Smooth muscle cell (in vitro differentiated cells): Measurements from ENCODE around the gene DRG2. TPM values are rescaled to one million over a fixed set of nuclear protein-coding genes. Genes with fewer than 3 reads are reported as not detected.

Experiments used
- DNase-seq: peaks from one replicate; lab custom pipeline; 2025; ENCODE audit not compliant: unreplicated experiment; lab: John Stamatoyannopoulos, UW
- H2AFZ ChIP-seq: fragments of 200-600 bp; sonication (generic); 2 replicates; pipeline ENCODE4 v1.6.0; 2016; ENCODE audit warnings: antibody characterized with exemption, low read depth, mild to moderate bottlenecking
- H3F3A ChIP-seq: fragments of 200-600 bp; sonication (generic); 2 replicates; pipeline ENCODE4 v1.6.0; 2017; ENCODE audit warnings: antibody characterized with exemption, low read depth
- H3K27ac ChIP-seq: fragments of 200-600 bp; sonication (generic); 2 replicates; pipeline ENCODE4 v1.5.1; 2016; ENCODE audit warnings: low read depth, mild to moderate bottlenecking
- H3K27me3 ChIP-seq: fragments of 200-600 bp; sonication (generic); 2 replicates; pipeline ENCODE4 v1.6.1; 2016; ENCODE audit warnings: low read depth, mild to moderate bottlenecking
- H3K36me3 ChIP-seq: fragments of 200-600 bp; sonication (generic); 2 replicates; pipeline ENCODE4 v1.5.1; 2016; ENCODE audit warnings: low read depth
- H3K4me1 ChIP-seq: fragments of 200-600 bp; sonication (generic); 2 replicates; pipeline ENCODE4 v1.5.1; 2016; ENCODE audit warnings: low read depth
- H3K4me2 ChIP-seq: fragments of 200-600 bp; sonication (generic); 2 replicates; pipeline ENCODE4 v1.6.0; 2016; ENCODE audit warnings: mild to moderate bottlenecking
- H3K4me3 ChIP-seq: fragments of 200-600 bp; sonication (generic); 2 replicates; pipeline ENCODE4 v1.5.1; 2016; ENCODE audit warnings: mild to moderate bottlenecking
- H3K79me2 ChIP-seq: fragments of 200-600 bp; sonication (generic); 2 replicates; pipeline ENCODE4 v1.6.0; 2016; ENCODE audit warnings: low read depth, mild to moderate bottlenecking
- H3K9ac ChIP-seq: fragments of 200-600 bp; sonication (generic); 2 replicates; pipeline ENCODE4 v1.6.0; 2016; ENCODE audit warnings: low read depth
- H3K9me3 ChIP-seq: fragments of 200-600 bp; sonication (generic); replicated peaks from 2 replicates; pipeline ENCODE4 v1.5.1; 2016; ENCODE audit warnings: low read depth
- H4K20me1 ChIP-seq: fragments of 200-600 bp; sonication (generic); 2 replicates; pipeline ENCODE4 v1.6.0; 2016; ENCODE audit warnings: low read depth
- WGBS: methylation state at CpG from one replicate; pipeline ENCODE4 v1.1.7; 2016; ENCODE audit warnings: low lambda C conversion rate; 5-methylcytosine and 5-hydroxymethylcytosine counted together
- polyA plus RNA-seq: library from polyadenylated mRNA; unstranded; fragments of >200 nt; fragmentation: Nextera tagmentation; extraction: Ambion mirVana; gene quantifications from 2 replicates; pipeline ENCODE4 v1.2.1, GENCODE V29; 2016
- total RNA-seq: library from RNA; depleted of rRNA; stranded (reverse); fragments of >200 nt; gene quantifications from 2 replicates; pipeline ENCODE4 v1.2.3, GENCODE V29; 2014
- TF ChIP-seq, protein P1 (sequence below): fragments of 200-600 bp; sonication (generic); IDR thresholded peaks from 2 replicates; pipeline ENCODE4 v1.5.1; 2017; ENCODE audit warnings: borderline replicate concordance, mild to moderate bottlenecking, antibody characterized with exemption; ENCODE audit not compliant: insufficient read depth, poor library complexity, severe bottlenecking

DRG2 gene
- total and polyA plus RNA-seq, 2 experiments from 2014 or later: 24.5 to 36.6 TPM

DNA sequence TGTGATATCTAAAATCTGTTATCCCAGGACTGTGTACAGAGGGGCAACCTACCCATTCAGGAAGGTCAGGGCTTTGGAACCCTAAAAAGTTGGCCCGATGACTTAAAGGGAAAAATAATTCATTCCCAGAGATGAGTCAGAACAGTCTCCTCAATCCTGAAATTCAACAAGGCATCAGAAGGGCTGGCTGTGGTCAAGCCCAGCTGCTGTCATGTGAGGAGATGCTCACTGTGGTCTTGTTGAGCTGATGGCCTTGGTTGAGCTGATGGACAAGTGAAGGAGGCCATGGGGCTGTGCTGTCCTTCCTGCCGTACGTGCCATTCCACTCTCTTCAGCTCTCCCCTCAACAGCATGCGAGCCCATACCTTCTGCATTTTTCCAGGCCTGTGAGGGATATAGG lies 20.9 kb upstream of the DRG2 start:
- Histone ChIP-seq H3K4me1 (peaks cover 8% of the 10 kb centered on the region), H3K4me2 (no peak overlapping the region), H3K27me3 (no peaks in the 10 kb centered on the region), H3K4me3 (no peak overlapping the region), H3K9me3 (no peaks in the 10 kb centered on the region), H2AFZ (no peak overlapping the region), H3K27ac (no peak overlapping the region), H3K9ac (no peak overlapping the region), H3F3A (no peaks in the 10 kb centered on the region), H3K79me2 (no peaks in the 10 kb centered on the region), H3K36me3 (no peaks in the 10 kb centered on the region), H4K20me1 (no peaks in the 10 kb centered on the region)
- DNase-seq: no peak
- WGBS: 92% methylated on average over 4 of the region's 4 CpGs
- TF ChIP-seq, protein P1, sequence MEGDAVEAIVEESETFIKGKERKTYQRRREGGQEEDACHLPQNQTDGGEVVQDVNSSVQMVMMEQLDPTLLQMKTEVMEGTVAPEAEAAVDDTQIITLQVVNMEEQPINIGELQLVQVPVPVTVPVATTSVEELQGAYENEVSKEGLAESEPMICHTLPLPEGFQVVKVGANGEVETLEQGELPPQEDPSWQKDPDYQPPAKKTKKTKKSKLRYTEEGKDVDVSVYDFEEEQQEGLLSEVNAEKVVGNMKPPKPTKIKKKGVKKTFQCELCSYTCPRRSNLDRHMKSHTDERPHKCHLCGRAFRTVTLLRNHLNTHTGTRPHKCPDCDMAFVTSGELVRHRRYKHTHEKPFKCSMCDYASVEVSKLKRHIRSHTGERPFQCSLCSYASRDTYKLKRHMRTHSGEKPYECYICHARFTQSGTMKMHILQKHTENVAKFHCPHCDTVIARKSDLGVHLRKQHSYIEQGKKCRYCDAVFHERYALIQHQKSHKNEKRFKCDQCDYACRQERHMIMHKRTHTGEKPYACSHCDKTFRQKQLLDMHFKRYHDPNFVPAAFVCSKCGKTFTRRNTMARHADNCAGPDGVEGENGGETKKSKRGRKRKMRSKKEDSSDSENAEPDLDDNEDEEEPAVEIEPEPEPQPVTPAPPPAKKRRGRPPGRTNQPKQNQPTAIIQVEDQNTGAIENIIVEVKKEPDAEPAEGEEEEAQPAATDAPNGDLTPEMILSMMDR: no peak

DNA sequence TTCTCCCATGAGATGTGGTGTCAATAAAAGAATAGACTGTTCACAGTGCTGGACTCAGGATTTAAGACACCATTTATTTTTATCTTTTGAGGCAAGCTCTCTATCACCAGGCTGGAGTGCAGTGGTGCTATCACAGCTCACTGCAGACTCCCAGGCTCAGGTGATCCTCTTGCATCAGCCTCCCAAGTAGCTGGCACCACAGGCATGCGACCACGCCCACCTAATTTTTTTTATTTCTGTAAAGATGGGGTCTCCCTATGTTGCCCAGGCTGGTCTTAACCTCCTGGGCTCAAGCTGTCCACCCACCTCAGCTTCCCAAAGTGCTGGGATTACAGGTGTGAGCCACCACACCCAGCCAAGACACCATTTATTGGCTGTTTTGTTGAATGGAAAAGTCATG lies 18.6 kb upstream of the DRG2 start:
- 96% methylated on average over 2 of the region's 2 CpGs for WGBS

DNA sequence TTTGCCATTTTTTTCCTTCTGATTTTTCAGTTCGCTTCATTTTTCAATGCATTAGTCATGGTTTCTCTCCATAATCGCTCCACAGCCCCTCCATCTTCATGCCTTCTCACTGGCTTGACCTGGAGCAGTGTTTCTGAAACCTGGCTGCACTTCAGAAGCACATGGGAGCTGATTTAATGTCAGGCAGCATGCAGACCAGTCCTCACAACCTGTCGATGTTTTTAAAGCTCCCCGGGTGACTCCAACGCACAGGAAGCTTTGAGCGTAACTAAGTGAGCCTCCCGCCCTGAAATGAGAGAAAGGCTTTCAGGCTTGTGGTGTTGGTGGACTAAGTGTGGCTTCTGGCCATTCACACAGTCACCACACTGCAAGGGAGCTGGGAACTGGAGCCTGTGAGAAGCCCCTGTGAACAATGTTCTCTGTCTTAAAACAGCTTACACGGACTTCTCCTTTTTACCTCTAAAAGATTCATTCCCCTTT lies 16.8 kb upstream of the DRG2 start:
- no peaks in the 10 kb centered on the region for H3K9me3 ChIP-seq
- H3K79me2 ChIP-seq: no peaks in the 10 kb centered on the region
- H3K4me1 ChIP-seq: peaks cover 8% of the 10 kb centered on the region
- DNase-seq: no peak
- H3F3A ChIP-seq: no peaks in the 10 kb centered on the region
- H4K20me1 ChIP-seq: no peaks in the 10 kb centered on the region
- WGBS: 42% methylated on average over 8 of the region's 8 CpGs
- H3K36me3 ChIP-seq: no peaks in the 10 kb centered on the region
- H2AFZ ChIP-seq: peak overlapping the region; percentile 22
- TF ChIP-seq, protein P1: no peak
- no peak overlapping the region for H3K27ac ChIP-seq
- H3K4me2 ChIP-seq: peak overlapping the region; percentile 65
- no peaks in the 10 kb centered on the region for H3K27me3 ChIP-seq
- H3K9ac ChIP-seq: no peak overlapping the region
- no peak overlapping the region for H3K4me3 ChIP-seq

More for the DNA sequence above, 18.6 kb upstream of the DRG2 start:
- Histone ChIP-seq H3K4me1 (peaks cover 8% of the 10 kb centered on the region), H3K27me3 (no peaks in the 10 kb centered on the region), H3K4me2 (no peak overlapping the region), H3K9me3 (no peaks in the 10 kb centered on the region), H4K20me1 (no peaks in the 10 kb centered on the region), H3K9ac (no peak overlapping the region), H3K27ac (no peak overlapping the region), H2AFZ (no peak overlapping the region), H3F3A (no peaks in the 10 kb centered on the region), H3K36me3 (no peaks in the 10 kb centered on the region), H3K4me3 (no peak overlapping the region), H3K79me2 (no peaks in the 10 kb centered on the region)
- TF ChIP-seq, protein P1: no peak
- no peak for DNase-seq

DNA sequence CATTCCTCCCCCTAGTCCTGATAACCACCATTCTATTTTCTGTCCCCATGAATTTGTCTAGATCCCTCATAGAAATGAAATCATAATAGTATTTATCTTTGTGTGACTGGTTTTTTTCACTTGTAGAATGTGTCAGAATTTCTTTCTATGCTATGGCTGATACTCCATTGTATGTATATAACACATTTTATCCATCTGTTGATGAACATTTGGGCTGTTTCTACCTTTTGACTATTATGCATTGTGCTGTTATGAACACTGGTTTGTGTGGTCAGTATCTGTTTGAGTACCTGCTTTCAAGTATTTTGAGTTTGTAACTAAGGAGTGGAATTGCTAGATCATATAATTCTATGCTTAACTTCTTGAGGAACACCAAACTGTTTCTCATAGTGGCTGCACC lies 16.0 kb upstream of the DRG2 start:
- no peaks in the 10 kb centered on the region for H3K27me3 ChIP-seq
- no peak overlapping the region for H3K9ac ChIP-seq
- H3K4me3 ChIP-seq: no peak overlapping the region
- H3F3A ChIP-seq: no peaks in the 10 kb centered on the region
- H4K20me1 ChIP-seq: no peaks in the 10 kb centered on the region
- no peak for DNase-seq
- H3K79me2 ChIP-seq: no peaks in the 10 kb centered on the region
- TF ChIP-seq, protein P1: no peak
- no peaks in the 10 kb centered on the region for H3K9me3 ChIP-seq
- no peak overlapping the region for H2AFZ ChIP-seq
- H3K4me1 ChIP-seq: peaks cover 8% of the 10 kb centered on the region
- H3K36me3 ChIP-seq: no peaks in the 10 kb centered on the region
- no peak overlapping the region for H3K4me2 ChIP-seq
- H3K27ac ChIP-seq: no peak overlapping the region
